Nephron progenitor cell (in vitro differentiated cells): ENCODE data around the gene PKN2.

Experiments
- DNase-seq: peaks from one replicate; pipeline ENCODE4 v3.0.0; 2021
- H3K27ac Mint-ChIP-seq: 2 replicates; pipeline ENCODE4 v1.8.0; 2021; ENCODE audit warnings: mild to moderate bottlenecking, moderate library complexity, mixed read lengths
- H3K27me3 Mint-ChIP-seq: 2 replicates; pipeline ENCODE4 v1.8.0; 2021; ENCODE audit warnings: mild to moderate bottlenecking, low read depth, mixed read lengths; ENCODE audit not compliant: poor library complexity
- H3K36me3 Mint-ChIP-seq: 2 replicates; pipeline ENCODE4 v1.8.0; 2021; ENCODE audit warnings: low read depth, mixed read lengths
- H3K4me1 Mint-ChIP-seq: 2 replicates; pipeline ENCODE4 v1.8.0; 2021; ENCODE audit warnings: mixed read lengths
- H3K4me3 Mint-ChIP-seq: 2 replicates; pipeline ENCODE4 v1.8.0; 2021; ENCODE audit warnings: mild to moderate bottlenecking, moderate library complexity, mixed read lengths
- H3K9me3 Mint-ChIP-seq: 2 replicates; pipeline ENCODE4 v1.8.0; 2021; ENCODE audit warnings: mild to moderate bottlenecking, moderate library complexity, mixed read lengths
- CTCF ChIP-seq: fragments of 200-600 bp; sonication (generic); IDR thresholded peaks from 2 replicates; pipeline ENCODE4 v1.5.0; 2021; ENCODE audit warnings: antibody characterized with exemption

The PKN2 gene

GRCh38 chr1:88668405-88668804 lies 15.7 kb upstream of the PKN2 start:
- no peak for DNase-seq
- Mint-ChIP-seq H3K36me3 (no peaks in the 10 kb centered on the region), H3K4me3 (no peak overlapping the region), H3K9me3 (no peaks in the 10 kb centered on the region), H3K27ac (no peak overlapping the region), H3K27me3 (no peaks in the 10 kb centered on the region), H3K4me1 (no peaks in the 10 kb centered on the region)
- TF ChIP-seq CTCF, result no peak

GRCh38 chr1:88670462-88670861 lies 13.6 kb upstream of the PKN2 start:
- no peaks in the 10 kb centered on the region for H3K9me3 Mint-ChIP-seq
- no peak for DNase-seq
- no peaks in the 10 kb centered on the region for H3K36me3 Mint-ChIP-seq
- H3K4me3 Mint-ChIP-seq, result no peak overlapping the region
- no peaks in the 10 kb centered on the region for H3K4me1 Mint-ChIP-seq
- H3K27me3 Mint-ChIP-seq, result peaks cover 3% of the 10 kb centered on the region
- TF ChIP-seq CTCF, result no peak
- no peak overlapping the region for H3K27ac Mint-ChIP-seq

GRCh38 chr1:88673446-88673845 lies 10.6 kb upstream of the PKN2 start:
- Mint-ChIP-seq H3K4me1 (no peaks in the 10 kb centered on the region), H3K9me3 (no peaks in the 10 kb centered on the region), H3K27ac (no peak overlapping the region), H3K36me3 (no peaks in the 10 kb centered on the region), H3K27me3 (peaks cover 3% of the 10 kb centered on the region), H3K4me3 (no peak overlapping the region)
- no peak for DNase-seq
- TF ChIP-seq CTCF, result no peak

- no peak overlapping the region for H3K27ac Mint-ChIP-seq
- TF ChIP-seq CTCF, result no peak
- peaks cover 16% of the 10 kb centered on the region for H3K4me1 Mint-ChIP-seq
- no peak for DNase-seq
- H3K36me3 Mint-ChIP-seq, result no peaks in the 10 kb centered on the region
- H3K27me3 Mint-ChIP-seq, result peaks cover 10% of the 10 kb centered on the region
- no peak overlapping the region for H3K4me3 Mint-ChIP-seq
- H3K9me3 Mint-ChIP-seq, result no peaks in the 10 kb centered on the region
Measured at GRCh38 chr1:88678405-88678804, 5.7 kb upstream of the PKN2 start.

GRCh38 chr1:88680471-88680870 lies 3.6 kb upstream of the PKN2 start:
- H3K36me3 Mint-ChIP-seq, result no peaks in the 10 kb centered on the region
- peaks cover 16% of the 10 kb centered on the region for H3K4me1 Mint-ChIP-seq
- no peak for TF ChIP-seq CTCF
- peaks cover 6% of the 10 kb centered on the region for H3K27me3 Mint-ChIP-seq
- no peak overlapping the region for H3K27ac Mint-ChIP-seq
- no peaks in the 10 kb centered on the region for H3K9me3 Mint-ChIP-seq
- no peak overlapping the region for H3K4me3 Mint-ChIP-seq
- DNase-seq, result no peak

GRCh38 chr1:88680911-88681622 lies 3.0 kb upstream of the PKN2 start:
- H3K9me3 Mint-ChIP-seq, result no peaks in the 10 kb centered on the region
- peaks cover 6% of the 10 kb centered on the region for H3K27me3 Mint-ChIP-seq
- no peak for DNase-seq
- H3K27ac Mint-ChIP-seq, result no peak overlapping the region
- H3K4me3 Mint-ChIP-seq, result no peak overlapping the region
- peaks cover 18% of the 10 kb centered on the region for H3K4me1 Mint-ChIP-seq
- no peaks in the 10 kb centered on the region for H3K36me3 Mint-ChIP-seq
- TF ChIP-seq CTCF, result no peak
